Keratinocyte (primary cell): ENCODE measurements around the gene METTL24. TPM values are rescaled to one million over a fixed set of nuclear protein-coding genes. Genes with fewer than 3 reads are reported as not detected.

Experiments
- DNase-seq: peaks from one replicate; pipeline ENCODE4 v3.0.0-alpha.2; 2011; ENCODE audit warnings: low read depth, missing footprints, low spot score
- FAIRE-seq: peaks from 2 replicates; lab custom pipeline; 2011; peaks lifted over from hg19 to GRCh38; lab: Jason Lieb, UNC
- H2AFZ ChIP-seq: 2 replicates; pipeline ENCODE4 v1.6.0; 2012; ENCODE audit warnings: low read length, control low read depth, inconsistent platforms; ENCODE audit not compliant: control insufficient read depth
- H3K27ac ChIP-seq: 2 replicates; pipeline ENCODE4 v1.5.1; 2011; ENCODE audit warnings: low read length; ENCODE audit not compliant: control insufficient read depth, insufficient read depth
- H3K27me3 ChIP-seq: 3 replicates; pipeline ENCODE4 v1.6.0; 2011; ENCODE audit warnings: low read length; ENCODE audit not compliant: control insufficient read depth, insufficient read depth; ENCODE audit errors: extremely low read depth
- H3K36me3 ChIP-seq, 2 experiments: 2 replicates in 1 of 2; 3 replicates in 1 of 2; pipeline ENCODE4 v1.5.1; 2011; ENCODE audit warnings: low read length in 2 of 2, mild to moderate bottlenecking in 1 of 2; ENCODE audit not compliant: control insufficient read depth in 2 of 2, insufficient read depth in 2 of 2; ENCODE audit errors: extremely low read depth in 1 of 2
- H3K4me1 ChIP-seq: 3 replicates; pipeline ENCODE4 v1.5.1; 2011; ENCODE audit warnings: low read length; ENCODE audit not compliant: control insufficient read depth, insufficient read depth; ENCODE audit errors: extremely low read depth
- H3K4me2 ChIP-seq: 3 replicates; pipeline ENCODE4 v1.6.0; 2011; ENCODE audit warnings: low read depth, low read length; ENCODE audit not compliant: control insufficient read depth, insufficient read depth; ENCODE audit errors: extremely low read depth
- H3K4me3 ChIP-seq, 3 experiments: fragments of 200-600 bp in 1 of 3; sonication (generic) in 1 of 3; 2 replicates in 2 of 3; 3 replicates in 1 of 3; pipeline ENCODE4 v1.5.1; 2011 to 2016; ENCODE audit warnings: low read length in 3 of 3, mild to moderate bottlenecking in 3 of 3, control low read depth in 2 of 3, inconsistent platforms in 1 of 3, low read depth in 1 of 3, mixed read lengths in 1 of 3, mixed run types in 1 of 3, moderate library complexity in 1 of 3; ENCODE audit not compliant: control insufficient read depth in 2 of 3, insufficient read depth in 2 of 3; ENCODE audit errors: extremely low read depth in 1 of 3
- H3K79me2 ChIP-seq: 2 replicates; pipeline ENCODE4 v1.6.0; 2012; ENCODE audit warnings: low read length; ENCODE audit not compliant: control insufficient read depth, insufficient read depth
- H3K9ac ChIP-seq: 3 replicates; pipeline ENCODE4 v1.6.0; 2011; ENCODE audit warnings: low read length; ENCODE audit not compliant: control insufficient read depth, insufficient read depth; ENCODE audit errors: extremely low read depth
- H3K9me1 ChIP-seq: 3 replicates; pipeline ENCODE4 v1.6.0; 2011; ENCODE audit warnings: low read length; ENCODE audit not compliant: control insufficient read depth, insufficient read depth; ENCODE audit errors: extremely low read depth
- H3K9me3 ChIP-seq: 2 replicates; pipeline ENCODE4 v1.5.1; 2012; ENCODE audit warnings: low read depth, low read length; ENCODE audit not compliant: control insufficient read depth
- H4K20me1 ChIP-seq: 3 replicates; pipeline ENCODE4 v1.6.0; 2011; ENCODE audit warnings: low read length; ENCODE audit not compliant: control insufficient read depth, insufficient read depth; ENCODE audit errors: extremely low read depth
- CTCF ChIP-seq, 3 experiments: IDR thresholded peaks in 1 of 3; conservative IDR thresholded peaks in 1 of 3; optimal IDR thresholded peaks in 1 of 3; 2 replicates in 2 of 3; 3 replicates in 1 of 3; pipeline versions ENCODE3 to v1.5.1; 2011; ENCODE audit warnings: low read length in 3 of 3, mild to moderate bottlenecking in 3 of 3, moderate library complexity in 2 of 3, control low read depth in 1 of 3, inconsistent platforms in 1 of 3; ENCODE audit not compliant: insufficient read depth in 2 of 3; ENCODE audit errors: extremely low read depth in 1 of 3
- EZH2 ChIP-seq: IDR thresholded peaks from one replicate; pipeline ENCODE4 v1.6.1; 2012; ENCODE audit warnings: inconsistent platforms, mild to moderate bottlenecking, low read length, moderate library complexity
- dilution Hi-C: fragments of 300-500 bp; cut with MboI; formaldehyde crosslinking; loops from one replicate; pipeline ENCODE4 v1.7.0; 2020; ENCODE audit warnings: low sequenced_read_pairs; ENCODE audit not compliant: extremely low pct_ligation_motif_present
- polyA plus RNA-seq, 5 experiments: library from polyadenylated mRNA; depleted of rRNA in 3 of 5; stranded (reverse) in 3 of 5; stranded (forward) in 1 of 5; unstranded in 1 of 5; fragments of >200 nt; gene quantifications; 1 replicate in 1 of 5; 2 replicates in 3 of 5; 3 replicates in 1 of 5; pipeline versions ENCODE4 v1.2.1 to v1.2.3, GENCODE V29; 2011 to 2012; ENCODE audit warnings: missing spikeins in 2 of 5, low read depth in 1 of 5, low replicate concordance in 1 of 5

Gene METTL24
- polyA plus RNA-seq, 1 donor (not counting 4 experiments of a cell fraction or from before 2014, with no cell fraction given) = not detected

- FAIRE-seq = no peak
These were observed 131.9 kb downstream of the METTL24 start for GRCh38 chr6:110226261-110226660.

GRCh38 chr6:110221738-110222137 is 136.4 kb downstream of the METTL24 start:
- no peaks in the 10 kb centered on the region for H3K79me2 ChIP-seq
- FAIRE-seq (no peak), DNase-seq (no peak)
- no peak overlapping the region for H3K9ac ChIP-seq
- no peaks in the 10 kb centered on the region for H3K27me3 ChIP-seq
- no peak overlapping the region for H3K4me3 ChIP-seq
- H2AFZ ChIP-seq = no peak overlapping the region
- H3K4me2 ChIP-seq = no peak overlapping the region
- TF ChIP-seq CTCF (optimal IDR thresholded peaks at IDR 0.05 in 1 of 3, IDR thresholded peaks at IDR 0.05 in 1 of 3, conservative IDR thresholded peaks at IDR 0.05 in 1 of 3; ENCODE audit: extremely low read depth in 1 of 3, insufficient read depth in 2 of 3, low read length in 3 of 3) = no peak
- TF ChIP-seq EZH2 = no peak
- H3K9me1 ChIP-seq = no peaks in the 10 kb centered on the region
- peaks cover 2 to 4% of the 10 kb centered on the region in 2 experiments for H3K36me3 ChIP-seq
- H3K4me1 ChIP-seq = peaks cover 11% of the 10 kb centered on the region
- H3K9me3 ChIP-seq = no peaks in the 10 kb centered on the region
- dilution Hi-C loops = no loop called here
- no peaks in the 10 kb centered on the region for H4K20me1 ChIP-seq
- no peak overlapping the region for H3K27ac ChIP-seq

More at GRCh38 chr6:110226261-110226660, 131.9 kb downstream of the METTL24 start:
- H3K27me3 ChIP-seq = no peaks in the 10 kb centered on the region
- no peaks in the 10 kb centered on the region for H4K20me1 ChIP-seq
- TF ChIP-seq CTCF (optimal IDR thresholded peaks at IDR 0.05 in 1 of 3, IDR thresholded peaks at IDR 0.05 in 1 of 3, conservative IDR thresholded peaks at IDR 0.05 in 1 of 3; ENCODE audit: extremely low read depth in 1 of 3, insufficient read depth in 2 of 3, low read length in 3 of 3) (no peak), EZH2 (no peak)
- H3K9me1 ChIP-seq = no peaks in the 10 kb centered on the region
- no peak overlapping the region for H3K4me3 ChIP-seq
- no peak overlapping the region for H2AFZ ChIP-seq
- H3K27ac ChIP-seq = no peak overlapping the region
- no peak overlapping the region for H3K9ac ChIP-seq
- no peak for DNase-seq
- H3K4me2 ChIP-seq = no peak overlapping the region
- H3K9me3 ChIP-seq = no peaks in the 10 kb centered on the region
- H3K4me1 ChIP-seq = no peaks in the 10 kb centered on the region
- dilution Hi-C loops = no loop called here
- peaks cover 5 to 6% of the 10 kb centered on the region in 2 experiments for H3K36me3 ChIP-seq
- no peaks in the 10 kb centered on the region for H3K79me2 ChIP-seq
